ENCODE data around the gene FAM117A.

Gene FAM117A

GRCh38 chr17:49738456-49739163 lies 25.3 kb downstream of the FAM117A start:
- DNase-seq (ENCODE audit: low spot score), result no peak
- no peak for TF ChIP-seq CTCF (IDR thresholded peaks at IDR 0.05; ENCODE audit: extremely low read depth, missing control alignments)

DNA sequence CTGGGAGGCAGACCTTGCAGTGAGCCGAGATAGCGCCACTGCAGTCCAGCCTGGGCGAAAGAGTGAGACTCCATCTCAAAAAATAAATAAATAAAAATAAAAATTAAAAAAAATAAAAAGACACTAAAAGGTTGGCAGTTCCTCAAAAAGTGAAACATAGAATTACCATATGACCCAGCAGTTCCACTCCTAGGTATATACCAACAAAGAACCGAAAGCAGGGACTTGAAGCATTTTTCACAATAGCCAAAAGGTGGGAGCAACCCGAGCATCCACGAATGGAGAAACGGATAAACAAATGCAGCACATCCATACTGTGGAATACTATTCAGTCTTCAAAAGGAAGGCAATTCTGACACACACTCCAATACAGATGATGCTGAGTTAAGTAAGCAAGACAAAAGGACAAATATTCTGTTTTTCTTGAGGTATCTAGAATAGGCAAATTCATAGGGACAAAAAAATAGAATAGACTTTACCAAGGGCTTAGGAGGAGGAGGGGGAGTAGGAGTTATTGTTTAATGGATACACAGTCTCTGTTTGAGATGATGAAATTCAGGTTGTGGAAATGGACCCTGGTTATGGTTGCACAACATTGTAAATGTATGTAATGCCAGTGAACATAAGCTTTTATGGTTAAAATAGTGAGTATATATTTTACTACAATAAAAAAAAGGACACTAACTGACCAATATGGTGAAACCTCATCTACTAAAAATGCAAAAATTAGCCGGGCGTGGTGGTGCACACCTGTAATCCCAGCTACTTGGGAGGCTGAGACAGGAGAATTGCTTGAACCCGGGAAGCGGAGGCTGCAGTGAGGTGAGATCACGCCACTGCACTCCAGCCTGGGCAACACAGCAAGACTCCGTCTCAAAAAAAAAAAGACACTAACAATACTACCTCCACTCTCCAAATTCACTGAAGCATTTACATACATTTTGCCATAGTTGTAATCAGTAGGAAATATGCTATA lies 29.1 kb downstream of the FAM117A start:
- DNase-seq (ENCODE audit: low spot score), result no peak
- TF ChIP-seq CTCF (IDR thresholded peaks at IDR 0.05; ENCODE audit: extremely low read depth, missing control alignments), result no peak

DNA sequence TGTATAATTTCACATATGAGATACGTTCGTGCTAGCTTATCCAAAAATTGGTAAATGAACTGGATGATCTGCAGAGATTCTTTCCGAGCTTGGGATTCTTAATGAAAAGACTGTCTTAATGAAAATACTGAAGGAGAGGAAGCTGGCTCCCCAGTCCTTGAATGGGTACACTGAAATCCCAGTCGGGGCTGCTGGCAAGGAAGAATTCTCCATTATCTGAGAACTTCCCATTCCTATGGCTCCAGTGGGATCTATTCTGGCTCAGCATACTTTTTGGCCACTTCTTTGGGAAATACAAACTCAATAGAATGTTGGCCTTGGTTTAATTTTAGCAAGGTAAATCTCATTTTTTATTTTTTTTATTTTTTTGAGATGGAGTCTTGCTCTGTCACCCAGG lies 32.5 kb downstream of the FAM117A start:
- no peak for DNase-seq (ENCODE audit: low spot score)
- no peak for TF ChIP-seq CTCF (IDR thresholded peaks at IDR 0.05; ENCODE audit: extremely low read depth, missing control alignments)

DNA sequence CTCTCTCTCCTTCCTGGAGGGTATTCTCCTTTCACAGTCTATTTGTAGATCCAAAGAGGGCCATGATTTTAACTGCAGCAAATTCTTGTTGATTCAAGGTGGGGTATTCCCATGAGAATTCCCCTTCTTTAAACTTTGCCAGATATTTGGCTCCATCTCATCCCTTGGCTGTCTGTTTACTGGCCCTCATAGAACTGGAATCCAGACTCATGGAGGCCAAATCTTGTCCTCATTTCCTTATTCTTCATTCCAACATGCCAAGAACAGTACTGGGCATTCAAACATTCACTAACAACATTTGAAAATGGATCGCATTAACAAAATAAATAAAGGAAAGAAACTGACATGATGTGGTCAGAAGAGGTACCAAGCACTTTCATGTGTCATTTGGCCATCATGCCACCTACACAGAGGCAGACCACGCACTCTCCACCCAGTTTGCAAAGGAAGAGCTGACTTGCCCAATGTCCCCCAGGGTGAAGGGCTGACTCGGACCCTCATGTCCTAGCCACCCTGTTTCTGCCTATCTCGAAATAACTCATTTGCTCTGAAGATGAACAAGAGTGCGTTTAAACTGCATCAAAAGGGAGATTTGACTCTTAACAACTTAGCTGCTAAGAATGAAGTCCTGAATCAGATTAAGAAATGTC lies 33.0 kb downstream of the FAM117A start:
- DNase-seq (ENCODE audit: low spot score), result no peak
- TF ChIP-seq CTCF (IDR thresholded peaks at IDR 0.05; ENCODE audit: extremely low read depth, missing control alignments), result no peak

- TF ChIP-seq CTCF (IDR thresholded peaks at IDR 0.05; ENCODE audit: extremely low read depth, missing control alignments), result no peak
- no peak for DNase-seq (ENCODE audit: low spot score)
Measured at GRCh38 chr17:49730078-49730784, 33.7 kb downstream of the FAM117A start.

DNA sequence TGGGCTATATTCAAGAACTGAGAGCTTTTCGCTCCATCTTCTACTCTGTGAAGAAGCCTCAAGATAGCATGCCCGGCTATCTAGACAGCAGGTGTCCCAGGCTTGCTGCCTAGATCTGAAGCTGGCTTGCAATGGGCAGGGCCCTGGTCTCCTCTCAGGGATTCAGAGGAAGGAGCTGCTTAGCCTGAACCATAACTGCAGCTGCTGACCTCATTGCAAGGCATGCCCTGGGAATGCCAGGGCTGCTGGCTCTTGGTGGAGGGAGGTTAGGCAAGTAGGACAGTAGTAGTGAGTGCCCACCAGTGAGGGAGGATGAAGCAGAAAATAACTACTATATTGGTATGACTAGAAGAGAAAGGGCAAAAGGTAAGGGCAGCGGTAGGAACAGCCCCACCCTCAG lies 34.9 kb downstream of the FAM117A start:
- no peak for TF ChIP-seq CTCF (IDR thresholded peaks at IDR 0.05; ENCODE audit: extremely low read depth, missing control alignments)
- no peak for DNase-seq (ENCODE audit: low spot score)

All from GM20000 (cell line).